Brain microvascular endothelial cell (primary cell): ENCODE measurements around the gene UBP1.
A peak's percentile ranks its signal among the peaks of the same experiment; 100 is the strongest.

Source experiments
- DNase-seq: peaks from one replicate; pipeline ENCODE4 v3.0.0-alpha.2; 2020
- H3K27ac ChIP-seq: fragments of 250-450 bp; sonication (Bioruptor Pico); 2 replicates; pipeline ENCODE4 v1.5.1; 2020; ENCODE audit warnings: mild to moderate bottlenecking, moderate library complexity
- H3K27me3 ChIP-seq: fragments of 250-450 bp; sonication (Bioruptor Pico); replicated peaks from 2 replicates; pipeline ENCODE4 v1.5.1; 2020; ENCODE audit warnings: mild to moderate bottlenecking
- H3K36me3 ChIP-seq: fragments of 250-450 bp; sonication (Bioruptor Pico); replicated peaks from 2 replicates; pipeline ENCODE4 v1.5.1; 2020; ENCODE audit warnings: mild to moderate bottlenecking
- H3K4me3 ChIP-seq: 2 replicates; pipeline ENCODE4 v1.5.1; 2011; ENCODE audit warnings: low read depth, mild to moderate bottlenecking, control low read depth, low read length, moderate library complexity
- in situ Hi-C: cut with HindIII; loops from 2 replicates; pipeline ENCODE4 v1.10.0; 2017; ENCODE audit warnings: low sequenced_read_pairs, low pct_ligation_motif_present
- TF ChIP-seq, protein P1 (sequence below): IDR thresholded peaks from 2 replicates; pipeline ENCODE4 v1.5.1; 2011; ENCODE audit warnings: low read depth, mild to moderate bottlenecking, moderate library complexity, low read length, control low read depth, inconsistent platforms; ENCODE audit errors: missing control alignments

Gene UBP1

DNA sequence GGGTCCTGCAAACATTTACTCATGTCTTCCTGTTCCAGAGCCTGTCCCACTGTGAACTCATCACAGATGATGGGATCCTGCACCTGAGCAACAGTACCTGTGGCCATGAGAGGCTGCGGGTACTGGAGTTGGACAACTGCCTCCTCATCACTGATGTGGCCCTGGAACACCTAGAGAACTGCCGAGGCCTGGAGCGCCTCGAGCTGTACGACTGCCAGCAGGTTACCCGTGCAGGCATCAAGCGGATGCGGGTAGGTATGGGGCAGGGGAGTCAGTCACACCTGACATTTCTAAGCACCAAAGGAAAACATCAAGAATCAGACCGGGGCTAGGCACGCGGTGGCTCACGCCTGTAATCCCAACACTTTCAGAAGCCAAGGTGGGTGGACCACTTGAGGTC, 56.3 kb downstream of the UBP1 start:
- no peak overlapping the region for H3K4me3 ChIP-seq
- in situ Hi-C loops: no loop called here
- H3K27ac ChIP-seq: no peak overlapping the region
- H3K36me3 ChIP-seq: peaks cover 65% of the 10 kb centered on the region
- no peak for DNase-seq
- no peaks in the 10 kb centered on the region for H3K27me3 ChIP-seq
- TF ChIP-seq, protein P1, sequence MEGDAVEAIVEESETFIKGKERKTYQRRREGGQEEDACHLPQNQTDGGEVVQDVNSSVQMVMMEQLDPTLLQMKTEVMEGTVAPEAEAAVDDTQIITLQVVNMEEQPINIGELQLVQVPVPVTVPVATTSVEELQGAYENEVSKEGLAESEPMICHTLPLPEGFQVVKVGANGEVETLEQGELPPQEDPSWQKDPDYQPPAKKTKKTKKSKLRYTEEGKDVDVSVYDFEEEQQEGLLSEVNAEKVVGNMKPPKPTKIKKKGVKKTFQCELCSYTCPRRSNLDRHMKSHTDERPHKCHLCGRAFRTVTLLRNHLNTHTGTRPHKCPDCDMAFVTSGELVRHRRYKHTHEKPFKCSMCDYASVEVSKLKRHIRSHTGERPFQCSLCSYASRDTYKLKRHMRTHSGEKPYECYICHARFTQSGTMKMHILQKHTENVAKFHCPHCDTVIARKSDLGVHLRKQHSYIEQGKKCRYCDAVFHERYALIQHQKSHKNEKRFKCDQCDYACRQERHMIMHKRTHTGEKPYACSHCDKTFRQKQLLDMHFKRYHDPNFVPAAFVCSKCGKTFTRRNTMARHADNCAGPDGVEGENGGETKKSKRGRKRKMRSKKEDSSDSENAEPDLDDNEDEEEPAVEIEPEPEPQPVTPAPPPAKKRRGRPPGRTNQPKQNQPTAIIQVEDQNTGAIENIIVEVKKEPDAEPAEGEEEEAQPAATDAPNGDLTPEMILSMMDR: no peak

- H3K27ac ChIP-seq: no peak overlapping the region
- DNase-seq: no peak
- in situ Hi-C loops: no loop called here
- no peak overlapping the region for H3K4me3 ChIP-seq
- H3K36me3 ChIP-seq: peaks cover 60% of the 10 kb centered on the region
- TF ChIP-seq, protein P1: no peak
- H3K27me3 ChIP-seq: no peaks in the 10 kb centered on the region
Observed at GRCh38 chr3:33380653-33381052, 59.6 kb downstream of the UBP1 start.

GRCh38 chr3:33377931-33378330, 62.3 kb downstream of the UBP1 start:
- H3K36me3 ChIP-seq: peaks cover 46% of the 10 kb centered on the region
- no peak overlapping the region for H3K4me3 ChIP-seq
- TF ChIP-seq, protein P1: no peak

GRCh38 chr3:33377489-33377888, 62.7 kb downstream of the UBP1 start:
- DNase-seq: no peak
- Histone ChIP-seq H3K4me3 (no peak overlapping the region), H3K27ac (no peak overlapping the region), H3K27me3 (no peaks in the 10 kb centered on the region), H3K36me3 (peaks cover 41% of the 10 kb centered on the region)
- in situ Hi-C loops: no loop called here
- TF ChIP-seq, protein P1: peak; percentile 18

More at GRCh38 chr3:33377931-33378330, 62.3 kb downstream of the UBP1 start:
- no peak overlapping the region for H3K27ac ChIP-seq
- DNase-seq: peak; percentile 59
- H3K27me3 ChIP-seq: no peaks in the 10 kb centered on the region
- in situ Hi-C loops: no loop called here

- DNase-seq: no peak
- Histone ChIP-seq H3K27me3 (no peaks in the 10 kb centered on the region), H3K27ac (no peak overlapping the region), H3K36me3 (peaks cover 31% of the 10 kb centered on the region), H3K4me3 (no peak overlapping the region)
- TF ChIP-seq, protein P1: no peak
- in situ Hi-C loops: no loop called here
Observed at GRCh38 chr3:33373082-33373437, 67.1 kb downstream of the UBP1 start.
